Measurements from ENCODE around the gene CEBPZ.

CEBPZ gene

DNA sequence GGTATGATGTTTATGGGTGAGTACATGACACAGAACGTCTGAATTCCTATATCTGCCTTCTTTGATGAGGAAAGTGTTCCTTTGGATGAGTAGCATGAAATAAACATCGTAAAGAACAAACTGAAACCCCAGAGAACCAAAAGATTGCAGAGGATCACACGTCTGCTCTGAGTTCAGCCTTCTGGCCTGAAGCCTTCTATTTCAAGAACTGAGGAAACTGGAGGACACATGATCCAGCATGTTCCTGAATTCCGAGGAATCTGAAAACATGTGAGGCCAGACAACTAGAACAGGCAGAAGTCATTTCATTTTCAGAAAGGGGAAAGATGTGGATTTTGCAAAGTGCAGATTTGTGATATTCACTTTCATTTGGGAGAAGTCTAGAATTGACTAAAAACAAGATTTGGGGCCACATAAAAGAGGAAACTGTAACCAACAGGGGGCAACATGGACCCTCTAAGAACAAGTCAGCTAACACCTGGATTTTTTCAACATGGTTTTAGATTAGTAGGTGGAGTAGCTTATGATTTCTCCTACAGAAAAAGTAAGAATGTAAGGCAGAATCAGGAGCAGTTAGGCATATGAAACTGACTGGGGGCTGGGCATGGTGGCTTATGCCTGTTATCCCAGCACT lies 51.3 kb downstream of the CEBPZ start:
- Histone ChIP-seq H3K9me3 (ENCODE audit: control insufficient read depth, insufficient read depth, low read length) (no peaks in the 10 kb centered on the region), H3K9ac (ENCODE audit: low read depth, low read length) (no peak overlapping the region), H3K4me1 (ENCODE audit: insufficient read depth, low read length) (peaks cover 14% of the 10 kb centered on the region), H3K36me3 (ENCODE audit: insufficient read depth, low read length) (no peaks in the 10 kb centered on the region)

DNA sequence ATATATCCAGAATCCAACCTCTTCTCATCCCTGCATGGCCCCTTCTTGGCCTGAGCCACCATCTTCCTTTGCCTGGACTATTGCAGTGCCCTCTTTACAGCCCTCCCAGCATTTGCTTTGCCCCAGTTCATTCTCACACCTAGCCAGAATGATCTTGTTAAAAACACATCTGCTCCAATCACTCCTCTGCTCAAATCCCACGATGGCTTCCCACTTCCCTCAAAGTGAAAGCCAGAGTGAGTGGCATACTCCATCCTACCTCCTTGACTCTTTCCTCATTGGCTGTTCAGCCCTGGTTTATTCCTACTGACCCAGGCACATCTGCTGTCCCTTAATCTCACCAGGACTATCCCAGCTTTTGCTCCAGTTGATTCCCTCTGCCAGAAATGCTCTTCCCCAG lies 57.7 kb downstream of the CEBPZ start:
- H3K9ac ChIP-seq (ENCODE audit: low read depth, low read length), result no peak overlapping the region
- H3K9me3 ChIP-seq (ENCODE audit: control insufficient read depth, insufficient read depth, low read length), result no peaks in the 10 kb centered on the region
- no peaks in the 10 kb centered on the region for H3K4me1 ChIP-seq (ENCODE audit: insufficient read depth, low read length)
- H3K36me3 ChIP-seq (ENCODE audit: insufficient read depth, low read length), result no peaks in the 10 kb centered on the region

DNA sequence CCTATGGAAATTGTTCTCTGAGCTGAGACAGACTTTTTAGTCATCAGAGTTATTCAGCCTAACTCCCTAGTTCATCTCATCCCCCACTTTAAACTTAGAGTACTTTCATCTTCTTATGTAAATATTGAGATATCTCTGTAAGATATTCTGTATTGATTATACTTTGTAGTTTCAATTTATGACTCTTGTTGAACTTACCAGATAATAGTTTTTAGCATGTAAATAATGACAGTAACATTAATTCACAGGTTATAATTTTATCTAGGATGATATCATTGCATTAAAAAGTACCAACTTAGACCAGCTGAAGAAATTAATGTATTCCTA lies 59.8 kb downstream of the CEBPZ start:
- Histone ChIP-seq H3K4me1 (ENCODE audit: insufficient read depth, low read length) (no peaks in the 10 kb centered on the region), H3K36me3 (ENCODE audit: insufficient read depth, low read length) (no peaks in the 10 kb centered on the region), H3K9me3 (ENCODE audit: control insufficient read depth, insufficient read depth, low read length) (no peaks in the 10 kb centered on the region), H3K9ac (ENCODE audit: low read depth, low read length) (no peak overlapping the region)

DNA sequence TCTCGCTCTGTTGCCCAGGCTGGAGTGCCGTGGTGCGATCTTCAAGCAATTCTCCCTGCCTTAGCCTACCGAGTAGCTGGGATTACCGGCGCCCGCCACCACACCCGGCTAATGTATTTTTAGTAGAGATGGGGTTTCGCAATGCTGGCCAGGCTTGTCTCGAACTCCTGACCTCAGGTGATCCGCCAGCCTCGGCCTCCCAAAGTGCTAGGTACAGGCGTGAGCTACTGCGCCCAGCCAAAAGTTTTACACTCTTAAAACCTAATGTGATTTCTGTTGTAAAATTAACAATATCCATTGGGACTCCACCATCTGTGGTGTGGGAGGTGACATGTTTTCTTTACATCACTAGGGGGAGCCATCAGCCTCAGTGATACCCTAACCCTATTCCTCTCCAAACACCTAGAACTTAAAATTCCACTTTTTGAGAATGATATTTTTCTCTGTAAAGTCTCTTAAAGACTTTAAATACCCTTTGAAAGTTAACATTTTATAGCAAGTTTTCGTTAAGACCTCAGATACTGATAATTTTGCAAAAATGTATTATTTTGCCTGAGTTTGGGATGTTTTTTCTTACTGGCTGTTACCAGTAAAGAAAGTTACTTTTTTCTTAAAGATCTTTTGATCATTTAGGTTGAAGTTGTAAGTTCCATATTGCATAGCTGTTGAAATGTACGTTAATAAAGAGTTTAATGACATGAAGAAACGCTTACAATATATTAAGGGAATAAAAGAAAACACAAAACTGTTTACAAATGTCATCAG lies 63.0 kb downstream of the CEBPZ start:
- Histone ChIP-seq H3K9me3 (ENCODE audit: control insufficient read depth, insufficient read depth, low read length) (no peaks in the 10 kb centered on the region), H3K9ac (ENCODE audit: low read depth, low read length) (no peak overlapping the region), H3K36me3 (ENCODE audit: insufficient read depth, low read length) (no peaks in the 10 kb centered on the region), H3K4me1 (ENCODE audit: insufficient read depth, low read length) (no peaks in the 10 kb centered on the region)

DNA sequence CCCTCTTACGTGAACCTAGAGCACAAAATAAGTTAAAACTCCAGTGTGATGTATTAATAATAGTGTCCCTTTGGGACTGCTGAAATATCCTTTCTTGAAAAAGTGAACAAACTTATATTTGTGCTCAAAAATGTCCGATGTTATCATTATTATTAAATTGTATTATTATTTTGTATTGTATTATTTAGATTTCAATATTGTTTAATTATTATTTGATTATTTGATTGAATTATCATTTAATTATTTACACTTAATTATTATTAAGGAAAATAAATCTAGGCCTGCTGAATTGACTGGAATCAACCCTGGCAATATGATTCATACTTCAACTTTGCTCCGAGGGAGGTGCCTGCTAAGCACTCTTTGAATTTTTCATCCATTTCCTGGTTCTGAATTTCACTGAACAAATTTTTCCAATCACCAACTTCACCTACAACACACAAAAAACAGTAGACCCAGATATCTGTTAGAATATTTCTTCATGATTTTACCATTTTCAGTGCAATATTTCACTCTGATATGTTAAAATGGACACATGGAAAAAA lies 63.7 kb downstream of the CEBPZ start:
- no peaks in the 10 kb centered on the region for H3K9me3 ChIP-seq (ENCODE audit: control insufficient read depth, insufficient read depth, low read length)
- no peak overlapping the region for H3K9ac ChIP-seq (ENCODE audit: low read depth, low read length)
- no peaks in the 10 kb centered on the region for H3K4me1 ChIP-seq (ENCODE audit: insufficient read depth, low read length)
- no peaks in the 10 kb centered on the region for H3K36me3 ChIP-seq (ENCODE audit: insufficient read depth, low read length)

DNA sequence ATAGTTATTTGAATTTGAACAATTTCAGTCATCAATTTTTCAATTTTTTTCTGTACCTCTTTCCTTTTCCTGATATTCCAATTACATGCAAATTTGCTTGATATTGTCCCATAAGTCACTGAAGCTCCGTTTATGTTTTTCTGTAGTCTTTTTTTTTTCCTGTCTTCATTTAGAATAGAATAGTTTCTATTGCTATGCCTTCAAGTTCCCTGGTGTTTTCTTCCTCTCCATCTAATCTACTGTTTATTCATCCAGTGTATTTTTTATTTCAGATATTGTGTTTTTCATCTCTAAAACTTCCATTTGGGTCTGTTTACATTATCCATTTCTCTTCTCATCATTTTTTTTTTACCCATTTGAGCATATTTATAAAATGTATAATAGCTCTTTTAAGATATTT lies 66.6 kb downstream of the CEBPZ start:
- H3K9ac ChIP-seq (ENCODE audit: low read depth, low read length), result no peak overlapping the region
- no peaks in the 10 kb centered on the region for H3K36me3 ChIP-seq (ENCODE audit: insufficient read depth, low read length)
- no peaks in the 10 kb centered on the region for H3K9me3 ChIP-seq (ENCODE audit: control insufficient read depth, insufficient read depth, low read length)
- no peaks in the 10 kb centered on the region for H3K4me1 ChIP-seq (ENCODE audit: insufficient read depth, low read length)

DNA sequence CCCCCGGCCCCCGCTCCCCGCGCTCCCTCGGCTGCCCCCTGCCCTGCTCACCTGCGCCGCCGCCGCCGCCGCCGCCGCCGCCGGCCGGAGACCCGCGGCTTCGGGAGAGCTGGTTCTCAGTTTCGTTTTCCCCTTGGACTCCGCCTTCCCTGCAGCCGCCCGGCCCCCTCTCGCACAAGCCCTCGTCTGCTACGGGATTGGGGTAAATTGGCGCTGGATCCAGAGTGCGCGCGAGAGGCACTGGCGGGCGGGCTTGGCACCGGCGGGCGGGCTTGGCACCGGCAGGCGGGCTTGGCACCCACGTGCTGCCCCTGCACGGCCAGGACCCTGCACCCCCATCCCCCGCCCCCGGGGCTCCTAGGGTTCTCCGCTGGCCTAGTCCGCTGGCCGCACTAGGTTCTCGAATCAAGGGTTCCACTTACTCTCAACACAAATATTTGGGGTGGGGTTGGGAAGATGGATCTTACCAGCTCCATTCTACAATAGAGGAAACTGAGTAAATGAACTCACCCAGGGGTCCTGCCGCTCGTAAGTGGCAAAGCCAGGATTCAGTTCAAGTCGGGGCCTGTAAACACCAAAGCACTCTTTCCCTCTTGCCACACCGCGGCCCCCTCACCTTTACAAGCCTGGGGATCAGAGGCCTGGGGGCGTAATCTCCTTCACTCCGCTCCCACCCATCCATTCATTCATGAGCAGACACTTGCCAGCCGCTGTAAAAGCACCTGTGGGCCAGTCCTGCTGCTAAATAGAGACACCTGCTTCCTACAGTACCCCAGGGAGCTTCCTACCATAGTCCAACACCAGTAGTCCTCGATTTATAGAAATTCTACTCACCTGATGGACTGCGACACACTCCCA lies 74.3 kb downstream of the CEBPZ start, which contains the start of gene EIF2AK2:
EIF2AK2 (minus strand) TSS at position 124 of the 858 bp plus-strand sequence. CDS start 9,174 bp downstream, outside the sequence.
- no peaks in the 10 kb centered on the region for H3K9me3 ChIP-seq (ENCODE audit: control insufficient read depth, insufficient read depth, low read length)
- H3K4me1 ChIP-seq (ENCODE audit: insufficient read depth, low read length), result 0 out of 2 replicates have a peak, but pooled peaks cover 5% of the 10 kb centered on the region
- peak within 1 kb of the TSS; percentile 72 for H3K9ac ChIP-seq (ENCODE audit: low read depth, low read length)

DNA sequence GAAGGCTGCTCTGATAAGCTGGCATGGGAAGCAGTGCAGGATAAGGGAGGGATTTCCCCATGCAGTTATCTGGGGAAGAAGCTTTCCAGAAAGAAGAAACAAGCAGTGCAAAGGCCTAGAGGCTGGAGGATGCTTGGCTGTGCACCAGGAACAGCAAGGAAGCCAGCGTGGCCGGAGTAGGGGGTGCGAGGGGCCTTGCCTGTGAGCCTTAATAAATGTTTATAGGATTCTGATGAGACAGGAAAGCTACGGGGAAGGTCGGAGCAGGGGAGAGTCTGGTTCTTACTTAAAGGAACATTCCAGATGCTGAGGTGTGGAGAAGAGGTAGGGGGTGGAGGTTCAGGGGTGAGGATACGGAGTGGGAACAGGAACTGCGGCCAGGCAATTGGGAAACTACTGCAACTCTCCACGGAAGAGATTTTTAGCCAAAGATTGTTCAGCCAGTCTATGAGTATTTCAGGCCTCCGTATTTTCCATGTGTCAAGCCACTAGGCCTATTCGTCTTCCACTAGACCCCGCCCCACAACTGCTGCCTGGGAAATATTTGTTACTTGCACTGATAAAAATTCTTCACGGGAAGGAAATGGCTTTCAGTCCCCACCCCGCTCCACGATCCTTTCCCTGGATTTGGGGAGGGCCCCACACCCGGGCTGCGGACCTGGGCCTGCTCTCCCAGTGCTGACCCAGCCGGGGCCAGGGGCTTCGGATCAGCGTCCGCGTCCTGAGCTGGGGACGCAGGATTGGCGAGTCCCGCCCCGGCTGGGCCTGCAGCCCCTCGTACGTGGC lies 75.1 kb downstream of the CEBPZ start:
- Histone ChIP-seq H3K36me3 (ENCODE audit: insufficient read depth, low read length) (no peaks in the 10 kb centered on the region), H3K9me3 (ENCODE audit: control insufficient read depth, insufficient read depth, low read length) (no peaks in the 10 kb centered on the region), H3K9ac (ENCODE audit: low read depth, low read length) (peak overlapping the region; percentile 72), H3K4me1 (ENCODE audit: insufficient read depth, low read length) (0 out of 2 replicates have a peak, but pooled peaks cover 5% of the 10 kb centered on the region)

More for the DNA sequence above, 74.3 kb downstream of the CEBPZ start, which contains the start of gene EIF2AK2:
- H3K36me3 ChIP-seq (ENCODE audit: insufficient read depth, low read length), result no peaks in the 10 kb centered on the region

DNA sequence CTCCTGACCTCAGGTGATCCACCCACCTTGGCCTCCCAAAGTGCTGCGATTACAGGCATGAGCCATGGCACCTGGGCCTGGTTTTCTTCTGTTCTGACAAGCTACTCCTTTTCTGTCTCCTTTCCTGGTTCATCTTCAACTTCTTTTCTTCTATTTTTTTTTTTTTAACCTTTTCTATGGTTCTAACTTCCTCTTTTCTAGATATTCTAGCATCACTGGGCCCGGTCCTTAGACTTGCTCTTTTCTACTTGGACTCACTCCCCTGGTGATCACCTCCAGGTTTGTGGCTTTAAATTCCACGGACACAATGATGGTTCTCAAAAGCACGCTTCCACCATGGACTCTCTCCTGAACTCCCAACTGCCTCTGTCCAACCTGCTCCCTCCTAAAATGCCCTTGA lies 76.6 kb downstream of the CEBPZ start:
- no peaks in the 10 kb centered on the region for H3K36me3 ChIP-seq (ENCODE audit: insufficient read depth, low read length)
- 0 out of 2 replicates have a peak, but pooled peaks cover 5% of the 10 kb centered on the region for H3K4me1 ChIP-seq (ENCODE audit: insufficient read depth, low read length)
- no peak overlapping the region for H3K9ac ChIP-seq (ENCODE audit: low read depth, low read length)
- no peaks in the 10 kb centered on the region for H3K9me3 ChIP-seq (ENCODE audit: control insufficient read depth, insufficient read depth, low read length)

DNA sequence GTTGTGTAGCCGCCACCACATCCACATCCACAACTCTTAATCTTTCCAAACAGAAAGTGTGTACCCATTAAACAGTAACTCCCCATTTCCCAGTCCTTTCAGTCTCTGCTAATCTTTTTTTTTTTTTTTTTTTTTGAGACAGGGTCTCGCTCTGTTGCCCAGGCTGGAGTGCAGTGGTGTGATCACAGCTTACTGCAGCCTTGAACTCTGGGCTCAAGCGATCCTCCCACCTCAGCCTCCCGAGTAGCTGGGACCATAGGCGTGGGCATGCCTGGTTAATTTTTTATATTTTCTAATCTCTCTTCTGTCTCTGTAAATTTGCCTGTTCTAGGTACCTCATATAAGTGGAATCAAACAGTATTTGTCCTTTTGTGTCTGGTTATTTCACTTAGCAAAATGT lies 78.2 kb downstream of the CEBPZ start:
- 0 out of 2 replicates have a peak, but pooled peaks cover 5% of the 10 kb centered on the region for H3K4me1 ChIP-seq (ENCODE audit: insufficient read depth, low read length)
- no peaks in the 10 kb centered on the region for H3K36me3 ChIP-seq (ENCODE audit: insufficient read depth, low read length)
- no peak overlapping the region for H3K9ac ChIP-seq (ENCODE audit: low read depth, low read length)
- no peaks in the 10 kb centered on the region for H3K9me3 ChIP-seq (ENCODE audit: control insufficient read depth, insufficient read depth, low read length)
